Measurements from ENCODE around the gene RELL1.
"Not testable (repeated sequence)": the region's sequence is repeated elsewhere in the genome, so short reads cannot be mapped to it uniquely, and the experiment has no call there.

The RELL1 gene

DNA sequence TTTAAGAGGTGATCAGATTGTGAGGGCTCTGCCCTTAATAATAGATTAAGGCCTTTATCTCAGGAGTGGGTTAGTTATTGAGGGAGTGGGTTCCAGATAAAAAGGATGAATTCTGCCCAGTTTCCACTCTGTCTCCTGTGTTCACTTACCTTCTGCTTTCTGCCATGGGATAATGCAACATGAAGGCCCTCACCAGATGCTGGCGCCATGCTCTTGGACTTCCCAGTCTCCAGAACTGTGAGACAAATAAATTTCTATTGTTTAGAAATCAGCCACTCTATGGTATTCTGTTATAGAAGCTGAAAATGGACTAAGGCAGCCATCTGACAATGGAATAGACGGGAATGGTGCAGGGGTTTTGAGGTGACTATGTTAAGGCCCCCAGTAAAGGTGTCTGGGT lies 6.9 kb upstream of the RELL1 start:
- DNase-seq (ENCODE audit: low spot score): no peak

DNA sequence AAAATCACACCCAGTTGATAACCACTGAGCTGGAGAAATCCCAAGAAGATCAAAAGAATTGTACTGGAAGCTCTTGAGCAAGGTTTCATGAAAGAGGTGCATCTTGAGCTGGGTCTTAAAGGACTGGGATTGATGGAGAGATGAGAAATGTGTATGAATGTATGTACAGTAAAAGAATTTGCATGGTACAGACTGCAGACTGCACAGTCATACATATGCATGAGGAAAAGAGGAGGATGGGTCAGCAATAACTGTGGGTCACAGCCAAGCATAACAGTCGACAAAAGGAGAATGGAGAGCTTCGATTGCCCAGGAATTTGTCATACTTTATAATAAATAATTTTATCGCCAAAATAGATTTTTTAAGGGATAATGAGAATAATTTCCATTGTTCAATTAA lies 4.8 kb upstream of the RELL1 start:
- no peak for DNase-seq (ENCODE audit: low spot score)

DNA sequence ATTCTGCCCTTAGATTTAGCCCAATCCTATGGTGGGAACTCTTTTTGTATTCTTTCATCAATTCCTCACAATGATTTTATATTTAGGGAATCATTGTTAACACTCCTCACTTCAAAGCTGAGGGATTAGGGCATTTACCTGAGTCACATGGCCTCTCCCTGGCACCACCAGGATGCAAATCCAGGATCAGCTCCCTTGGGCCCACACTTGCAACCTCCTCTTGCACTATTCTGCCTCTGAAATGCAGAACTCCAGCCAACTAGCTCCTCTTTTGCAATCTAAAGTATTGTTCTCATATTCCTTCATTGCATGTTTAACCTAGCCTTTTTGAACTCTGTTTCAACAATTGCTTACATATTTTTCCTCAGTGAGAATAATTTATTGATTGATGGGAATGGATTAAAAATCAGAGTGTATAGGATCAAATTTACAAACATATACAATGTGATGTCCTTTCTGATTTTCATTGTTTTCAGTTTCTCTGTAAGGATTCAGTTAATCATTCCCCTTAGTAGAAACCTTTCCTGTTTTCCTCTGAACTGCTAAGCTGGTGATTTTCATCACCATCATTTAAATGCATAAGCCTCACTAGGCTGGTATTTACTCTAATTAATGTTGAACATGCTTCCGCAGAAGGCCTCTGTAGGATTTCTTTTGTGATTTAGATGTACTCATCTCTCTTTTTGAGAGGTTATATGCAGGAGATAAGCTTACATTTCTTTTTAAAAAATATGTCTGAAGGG lies 3.3 kb upstream of the RELL1 start:
- no peak for DNase-seq (ENCODE audit: low spot score)

DNA sequence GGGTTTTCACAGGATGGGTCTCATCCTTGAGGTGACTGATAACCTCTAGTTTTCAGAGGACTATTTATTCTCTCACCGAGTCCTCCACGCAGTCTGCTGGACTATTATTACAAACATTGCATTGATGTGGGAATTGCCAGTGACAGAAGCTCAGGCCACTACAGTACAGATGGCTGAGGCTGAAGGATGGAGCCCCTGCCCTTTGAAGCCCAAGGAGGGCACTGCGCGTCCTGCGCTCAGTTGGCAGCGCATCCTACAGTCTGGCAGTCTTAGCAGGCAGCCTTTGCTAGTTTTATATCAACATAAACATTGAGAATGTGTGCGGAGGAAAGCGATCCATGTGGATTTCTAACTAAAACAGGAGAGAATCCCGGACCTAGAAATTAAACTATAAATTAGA lies 1.5 kb upstream of the RELL1 start:
- DNase-seq (ENCODE audit: low spot score): no peak

DNA sequence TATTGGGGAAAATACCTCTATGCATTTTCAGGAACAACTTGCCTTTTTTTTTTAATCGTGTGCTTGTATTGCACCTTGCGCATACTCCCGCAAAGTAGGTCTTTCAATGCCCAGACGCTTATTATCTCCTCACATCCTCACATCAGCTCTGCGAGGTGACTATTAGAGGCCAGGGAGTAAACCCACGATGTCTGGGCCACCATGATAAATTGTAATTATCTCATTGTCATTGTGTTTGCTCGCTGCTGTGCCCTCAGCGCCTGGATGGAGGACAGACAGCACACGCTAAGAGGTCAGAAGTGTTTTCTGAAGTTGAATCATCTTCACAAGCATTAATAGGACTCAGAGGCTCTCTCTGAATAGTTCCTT lies 1.0 kb upstream of the RELL1 start:
- DNase-seq (ENCODE audit: low spot score): no peak

DNA sequence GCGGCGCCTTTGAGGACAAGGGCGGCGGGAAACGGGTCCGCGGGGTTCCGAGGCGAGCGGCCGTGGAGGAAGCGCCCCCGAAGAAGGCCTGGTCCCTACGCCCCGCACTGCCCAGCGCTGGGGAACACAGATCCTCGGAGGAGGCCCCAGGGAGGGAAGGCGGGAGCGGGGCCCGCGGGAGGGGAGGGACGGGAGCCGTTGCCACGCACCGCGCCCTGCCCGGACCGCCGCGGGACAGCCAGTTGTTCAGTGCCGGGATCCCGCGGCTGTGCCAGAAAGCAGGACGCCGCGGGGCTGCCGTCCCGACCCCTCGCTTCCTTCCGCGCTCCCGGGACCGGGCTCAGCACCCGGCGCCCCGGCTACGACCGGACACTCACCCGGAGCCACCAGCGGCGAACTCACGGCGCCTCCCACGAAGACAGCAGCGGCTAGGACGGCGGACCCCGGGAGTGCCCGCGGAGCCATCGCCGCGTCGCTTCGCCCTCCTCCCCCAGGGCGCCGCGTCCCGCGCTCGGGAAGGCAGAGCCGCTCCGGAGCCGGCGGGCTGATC lies 278 bp downstream of the RELL1 start:
- DNase-seq (ENCODE audit: low spot score): peak; percentile 18

DNA sequence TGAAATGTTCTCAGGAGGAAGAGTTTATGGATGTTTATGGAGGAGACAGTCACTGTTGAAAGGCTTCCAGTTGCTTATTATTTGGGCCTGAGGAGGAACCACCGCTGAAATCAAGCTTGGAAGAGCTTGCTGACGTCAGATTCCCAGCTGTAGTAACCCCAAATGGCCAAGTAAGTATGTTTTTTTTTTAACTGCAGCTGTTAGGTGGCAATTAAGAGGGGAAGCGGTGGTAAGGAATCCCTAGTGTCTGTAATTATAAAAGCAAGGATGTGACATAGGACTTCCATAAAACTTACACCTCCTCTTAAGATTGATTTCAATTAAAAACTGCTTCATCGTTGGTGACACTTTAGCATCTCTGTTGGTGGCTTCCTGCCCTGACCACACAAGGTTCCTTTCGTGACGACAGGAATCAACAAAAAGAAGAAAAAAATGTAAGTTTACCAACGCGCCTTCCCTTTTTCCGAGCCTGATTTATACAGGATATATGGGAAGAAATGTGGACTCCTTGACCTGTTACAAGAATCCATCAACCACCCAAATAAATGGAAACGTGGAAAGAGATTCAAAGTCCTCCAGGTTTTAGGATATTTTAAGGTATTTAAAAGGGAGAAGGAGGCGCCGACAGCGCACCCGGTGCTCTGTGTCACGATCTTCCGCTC lies 884 bp downstream of the RELL1 start:
- peak; percentile 57 for DNase-seq (ENCODE audit: low spot score)

DNA sequence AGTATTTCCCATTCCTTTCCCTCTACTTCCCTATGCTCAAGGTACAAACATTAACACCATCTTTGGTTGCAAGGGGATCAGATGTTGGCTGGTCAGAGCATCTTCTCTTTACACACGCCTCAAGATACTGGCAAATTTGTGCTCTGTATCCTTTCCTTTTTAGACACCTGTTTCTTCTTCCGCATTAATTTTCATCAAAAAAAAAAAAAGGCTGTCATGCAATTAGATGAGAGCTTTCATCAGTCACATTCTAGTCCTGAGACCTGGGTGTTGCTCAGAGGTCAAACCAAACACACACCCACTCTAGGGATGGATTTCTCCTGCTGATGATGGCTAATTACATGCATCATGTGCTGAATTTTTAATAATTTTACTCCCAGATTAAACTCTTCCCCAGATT lies 2.0 kb downstream of the RELL1 start:
- DNase-seq (ENCODE audit: low spot score): no peak

DNA sequence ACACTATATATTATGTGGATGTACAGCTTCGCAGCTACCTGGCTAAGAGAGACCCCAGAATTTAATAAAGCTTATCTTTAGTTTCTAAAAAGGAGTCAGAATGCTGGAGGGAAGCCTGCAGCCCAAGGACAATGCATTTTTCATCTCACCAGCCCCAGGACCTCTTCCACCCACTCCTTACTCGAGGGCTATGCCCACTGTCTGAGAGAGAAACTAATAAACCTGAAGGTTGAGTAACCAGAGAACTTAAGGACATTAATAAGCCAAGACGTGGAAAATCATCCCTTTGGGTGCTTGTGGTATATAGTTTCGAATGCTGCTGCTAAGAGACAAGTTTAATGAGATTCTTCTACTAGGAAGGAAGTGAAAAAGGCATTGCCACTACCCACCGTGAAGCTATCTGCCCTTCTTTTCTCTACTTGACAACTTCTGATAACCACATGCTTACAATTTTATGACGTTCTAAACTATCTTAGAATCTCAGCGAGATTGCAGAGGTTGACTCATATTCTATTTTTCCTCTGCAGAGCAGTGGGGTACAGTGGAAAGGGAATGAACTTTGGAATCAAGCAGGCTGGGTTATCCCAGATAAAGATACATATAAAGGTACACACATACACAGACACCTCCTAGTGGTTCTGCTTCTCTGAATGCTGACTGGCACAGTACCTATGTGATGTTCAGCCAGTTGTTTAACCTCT lies 3.3 kb downstream of the RELL1 start:
- DNase-seq (ENCODE audit: low spot score): no peak

DNA sequence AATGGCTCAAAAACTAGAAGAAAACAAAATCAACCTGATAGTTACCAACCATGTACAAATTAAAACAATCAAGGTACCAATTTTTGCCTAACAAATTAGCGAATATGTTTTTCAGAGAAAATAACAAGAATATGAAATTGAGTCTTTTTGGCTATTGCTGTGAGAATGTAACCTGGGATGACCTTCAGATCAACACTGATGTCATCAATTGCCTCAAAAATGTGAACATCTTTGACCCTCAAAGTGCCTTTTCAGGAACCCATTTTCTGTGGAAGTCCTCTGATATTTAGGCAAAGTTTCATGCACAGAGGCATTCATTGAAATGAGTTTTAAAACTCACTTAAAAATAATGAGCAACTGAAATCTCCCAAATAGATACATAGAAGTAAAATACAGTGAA lies 6.1 kb downstream of the RELL1 start:
- DNase-seq (ENCODE audit: low spot score): no peak

DNA sequence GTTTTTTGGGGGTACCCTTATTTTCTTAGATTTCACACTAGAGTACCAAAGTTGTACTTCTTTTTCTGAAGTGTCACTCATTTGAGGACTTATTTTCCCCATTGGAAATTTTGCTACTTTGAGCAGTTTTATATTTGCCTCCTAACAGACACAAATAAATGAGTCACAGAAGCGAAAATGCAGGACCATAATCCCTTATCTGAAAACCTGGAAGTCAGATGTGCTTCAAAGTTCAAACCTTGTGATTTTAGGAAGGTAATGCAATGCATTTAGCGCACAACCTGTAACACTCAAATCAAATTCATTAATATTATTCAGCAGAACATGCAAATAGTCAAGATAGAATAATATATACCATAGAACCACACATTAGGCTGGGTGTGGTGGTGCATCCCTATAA lies 6.9 kb downstream of the RELL1 start:
- DNase-seq (ENCODE audit: low spot score): no peak

DNA sequence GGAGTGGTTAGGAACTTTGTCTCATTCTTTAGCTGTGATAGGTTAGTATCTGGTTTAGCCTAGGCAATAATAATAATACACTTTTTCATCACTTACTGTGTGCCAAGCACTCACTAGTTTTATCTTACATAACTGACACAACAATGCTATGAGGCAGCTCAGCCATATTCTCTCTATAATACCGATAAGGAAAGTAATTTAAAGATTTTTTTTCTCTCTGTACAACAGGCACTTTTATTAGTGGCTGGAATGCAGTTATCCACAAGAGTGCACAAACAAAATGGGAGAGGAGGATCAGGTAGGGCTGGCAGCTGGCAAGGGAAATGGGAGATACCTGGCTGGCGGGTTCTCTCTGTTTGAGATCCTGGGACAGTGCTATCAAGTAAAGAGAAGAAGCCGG lies 7.6 kb downstream of the RELL1 start:
- DNase-seq (ENCODE audit: low spot score): no peak

DNA sequence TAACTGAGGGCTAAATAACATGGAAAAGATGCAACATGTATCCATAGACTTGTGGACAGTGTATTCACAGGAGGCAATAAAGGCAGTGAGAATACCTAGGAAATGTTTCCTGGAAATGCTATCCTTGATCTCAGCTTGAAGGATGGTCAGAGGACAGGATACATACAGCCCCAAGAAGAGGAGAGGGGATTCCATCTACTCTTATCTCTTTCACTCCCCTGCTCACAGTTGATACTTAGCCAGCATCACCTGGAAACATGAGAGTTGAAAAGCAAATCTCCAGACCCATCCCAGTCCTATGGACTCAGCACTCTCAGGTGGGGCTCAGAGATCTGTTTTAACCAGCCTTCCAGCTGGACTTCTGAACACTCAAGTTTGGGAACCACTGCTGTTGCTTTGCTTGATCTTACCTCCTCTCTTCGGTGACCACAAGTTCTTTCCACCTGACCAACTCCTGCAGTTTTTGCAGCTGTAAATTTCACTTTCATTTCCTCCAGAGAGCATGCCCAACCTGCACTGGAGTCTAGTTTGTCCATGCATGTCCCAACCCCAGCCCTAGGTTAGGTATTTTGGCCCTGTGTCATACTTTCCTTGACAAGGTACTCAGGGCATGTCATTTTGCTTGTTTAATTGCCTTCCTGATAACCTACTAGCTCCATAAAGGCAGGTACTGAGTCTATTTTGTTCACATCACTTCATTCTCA lies 10.4 kb downstream of the RELL1 start:
- no peak for DNase-seq (ENCODE audit: low spot score)

DNA sequence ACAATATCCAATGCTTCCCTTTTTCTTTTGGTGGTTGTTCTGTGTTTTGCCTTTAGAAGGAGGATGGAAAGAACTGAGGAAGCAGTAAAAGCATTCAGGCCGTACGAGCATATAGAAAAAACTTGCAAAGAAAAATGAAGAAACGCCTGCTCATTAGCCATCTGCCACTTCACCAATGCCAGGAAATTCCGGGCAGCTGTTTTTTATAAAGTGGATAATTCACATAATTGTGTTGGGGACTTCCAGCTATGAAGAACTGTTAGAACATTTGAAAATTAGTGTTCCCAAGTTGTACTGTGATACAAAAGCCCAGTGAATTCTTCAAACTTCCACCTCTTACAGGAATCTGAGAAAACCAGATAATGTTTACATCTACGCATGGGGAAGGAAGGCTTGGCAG lies 11.7 kb downstream of the RELL1 start:
- no peak for DNase-seq (ENCODE audit: low spot score)

DNA sequence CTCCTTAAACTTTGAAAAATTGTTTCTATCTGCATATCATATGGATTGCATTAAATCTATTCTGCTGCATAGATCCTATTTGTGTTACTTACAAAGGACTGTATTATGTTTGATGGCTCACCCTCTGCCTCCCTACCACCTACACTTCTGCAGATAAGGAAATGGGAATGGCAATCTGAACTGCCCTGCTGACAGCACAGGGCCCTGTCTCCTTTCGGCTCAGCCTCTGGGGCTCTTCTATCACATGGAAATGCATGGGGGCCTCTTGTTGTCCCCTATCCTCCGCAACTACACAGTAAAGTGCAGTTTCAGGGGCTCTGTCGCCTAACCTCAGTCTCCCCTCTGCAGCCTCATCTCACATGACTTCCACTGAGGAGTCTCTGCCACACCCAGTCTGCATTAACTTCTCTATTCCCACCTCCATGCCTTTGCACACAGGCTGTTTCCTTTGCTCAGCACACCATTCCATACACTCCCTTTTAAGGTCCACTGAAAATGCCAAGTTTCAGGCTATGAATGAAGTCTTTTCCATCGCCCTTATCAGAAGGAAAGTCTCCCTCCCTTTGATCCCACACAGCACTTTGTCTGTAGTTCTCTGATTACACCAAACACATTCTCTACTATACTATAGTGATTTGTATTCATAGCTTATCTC lies 12.5 kb downstream of the RELL1 start:
- no peak for DNase-seq (ENCODE audit: low spot score)

DNA sequence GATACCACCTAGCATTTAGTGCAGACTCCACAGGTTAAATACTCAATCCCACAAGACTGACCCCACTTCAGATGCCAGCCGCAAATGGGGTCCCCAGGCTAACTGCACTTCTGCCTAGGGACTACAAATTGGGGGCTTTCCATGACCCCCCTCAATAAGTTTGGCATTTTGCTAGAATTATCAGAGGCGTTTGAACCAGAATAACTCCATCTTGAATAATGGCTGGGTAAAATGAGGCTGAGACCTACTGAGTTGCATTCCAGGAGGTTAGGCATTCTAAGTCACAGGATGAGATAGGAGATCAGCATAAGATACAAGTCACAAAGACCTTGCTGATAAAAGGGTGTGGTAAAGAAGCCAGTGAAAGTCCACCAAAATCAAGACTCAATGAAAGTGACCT lies 15.1 kb downstream of the RELL1 start:
- no peak for DNase-seq (ENCODE audit: low spot score)

DNA sequence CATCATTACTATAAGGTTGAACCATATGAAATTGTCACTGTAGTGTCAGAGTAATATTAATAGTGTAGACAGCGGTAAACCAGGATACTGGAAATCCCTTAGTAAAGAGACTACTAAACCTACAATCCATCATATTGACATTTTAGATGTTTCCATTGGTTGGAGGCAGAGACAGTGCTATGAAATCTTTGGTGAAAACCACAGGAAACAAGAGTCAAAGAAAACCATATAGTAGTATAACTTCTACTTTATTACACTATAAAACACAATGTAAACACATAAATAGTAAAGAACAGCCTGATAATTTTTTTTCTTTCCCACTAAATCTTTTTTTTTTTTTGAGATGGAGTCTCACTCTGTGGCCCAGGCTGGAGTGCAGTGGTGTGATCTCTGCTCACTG lies 15.9 kb downstream of the RELL1 start:
- no peak for DNase-seq (ENCODE audit: low spot score)

DNA sequence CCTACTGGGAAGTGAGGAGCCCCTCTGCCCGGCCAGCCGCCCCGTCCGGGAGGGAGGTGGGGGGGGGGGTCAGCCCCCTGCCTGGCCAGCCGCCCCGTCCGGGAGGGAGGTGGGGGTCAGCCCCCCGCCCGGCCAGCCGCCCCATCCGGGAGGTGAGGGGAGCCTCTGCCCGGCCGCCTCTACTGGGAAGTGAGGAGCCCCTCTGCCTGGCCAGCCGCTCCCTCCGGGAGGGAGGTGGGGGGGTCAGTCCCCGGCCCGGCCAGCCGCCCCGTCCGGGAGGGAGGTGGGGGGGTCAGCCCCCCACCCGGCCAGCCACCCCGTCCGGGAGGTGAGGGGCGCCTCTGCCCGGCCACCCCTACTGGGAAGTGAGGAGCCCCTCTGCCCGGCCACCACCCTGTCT lies 17.1 kb downstream of the RELL1 start:
- DNase-seq (ENCODE audit: low spot score): not testable (repeated sequence)

DNA sequence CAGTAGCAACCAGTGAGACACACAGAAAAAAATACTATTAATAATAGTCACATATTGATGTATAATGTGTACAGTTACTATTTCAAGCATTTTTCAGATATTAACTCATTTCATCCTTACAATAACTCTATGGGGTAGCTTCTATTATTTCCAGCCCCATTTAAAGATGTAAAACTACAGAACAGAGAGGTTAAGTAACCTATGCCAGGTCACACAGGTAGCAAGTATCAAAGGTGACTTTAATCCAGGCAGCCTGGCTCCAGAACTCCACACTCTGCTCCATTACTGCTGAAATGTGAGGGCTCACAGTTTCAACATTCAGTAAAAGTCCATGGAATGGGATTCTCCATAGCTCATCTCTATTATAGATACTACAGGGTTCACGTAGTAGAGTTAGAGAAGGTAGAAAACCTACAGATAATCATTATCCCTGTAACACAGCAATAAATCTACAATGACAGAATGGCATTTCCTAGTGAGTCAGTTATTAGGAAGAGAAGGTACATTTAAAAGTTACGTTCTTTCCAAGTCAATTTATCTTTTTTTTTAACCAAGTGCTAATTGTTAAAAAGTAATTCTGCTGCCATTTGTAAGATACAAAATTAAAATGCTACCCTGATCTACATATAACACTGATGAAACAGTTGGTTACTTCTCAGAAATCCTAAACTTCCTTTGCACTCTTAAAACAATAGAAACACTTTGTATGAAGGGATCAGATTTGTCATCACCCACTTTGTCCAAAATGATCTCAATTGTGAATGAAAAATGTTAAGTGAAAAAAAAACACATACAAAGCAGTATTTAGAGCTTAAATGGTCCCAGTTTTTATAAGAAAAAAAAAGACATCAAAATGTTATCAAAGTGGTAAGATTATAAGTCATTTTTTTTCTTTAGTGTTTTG lies 18.7 kb downstream of the RELL1 start:
- DNase-seq (ENCODE audit: low spot score): no peak

DNA sequence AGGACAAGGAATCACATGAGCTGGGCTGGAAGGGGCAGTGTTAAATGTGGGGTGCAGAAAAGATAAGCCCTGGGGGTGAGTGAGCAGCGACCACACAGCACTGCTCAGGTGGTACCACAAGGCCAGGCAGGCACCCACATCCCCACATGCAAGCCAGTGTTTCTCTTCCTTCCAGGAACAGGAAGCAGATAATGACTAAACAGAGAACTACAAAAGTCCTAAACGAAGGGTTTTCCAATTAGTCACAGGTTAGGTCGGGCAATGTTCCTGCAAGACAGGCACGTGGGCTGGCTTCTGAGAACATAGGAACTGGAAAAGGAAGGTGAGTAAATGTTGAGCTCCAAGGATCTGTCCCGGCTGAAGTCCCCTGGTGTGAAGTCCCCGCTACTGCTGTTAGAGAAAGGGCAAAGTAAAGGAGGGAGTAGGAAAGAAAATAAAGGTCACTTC lies 19.5 kb downstream of the RELL1 start:
- DNase-seq (ENCODE audit: low spot score): peak; percentile 48
